NAMALWA (cell line): Measurements from ENCODE around the gene IL1RAPL1.
"Not testable (repeated sequence)": the region's sequence is repeated elsewhere in the genome, so short reads cannot be mapped to it uniquely, and the experiment has no call there.

Experiments used
- DNase-seq: peaks from one replicate; pipeline ENCODE4 v3.0.0-alpha.2; 2015; ENCODE audit warnings: low spot score

The IL1RAPL1 gene

GRCh38 chrX:28787206-28787605 lies 200.0 kb downstream of the IL1RAPL1 start:
- no peak for DNase-seq

GRCh38 chrX:28800671-28801070 lies 213.4 kb downstream of the IL1RAPL1 start:
- DNase-seq, result not testable (repeated sequence)

GRCh38 chrX:28802625-28803024 lies 215.4 kb downstream of the IL1RAPL1 start:
- no peak for DNase-seq

GRCh38 chrX:28835991-28836390 lies 248.7 kb downstream of the IL1RAPL1 start:
- DNase-seq, result no peak

- DNase-seq, result no peak
These were observed 256.6 kb downstream of the IL1RAPL1 start for GRCh38 chrX:28843817-28844216.

GRCh38 chrX:28847423-28847822 lies 260.2 kb downstream of the IL1RAPL1 start:
- no peak for DNase-seq

GRCh38 chrX:28848707-28849106 lies 261.5 kb downstream of the IL1RAPL1 start:
- no peak for DNase-seq

GRCh38 chrX:28850955-28851354 lies 263.7 kb downstream of the IL1RAPL1 start:
- no peak for DNase-seq

GRCh38 chrX:28851871-28852270 lies 264.6 kb downstream of the IL1RAPL1 start:
- DNase-seq, result no peak

GRCh38 chrX:28854637-28855036 lies 267.4 kb downstream of the IL1RAPL1 start:
- no peak for DNase-seq

- DNase-seq, result no peak
These were observed 289.2 kb downstream of the IL1RAPL1 start for GRCh38 chrX:28876408-28876807.

- no peak for DNase-seq
These were observed 289.7 kb downstream of the IL1RAPL1 start for GRCh38 chrX:28876901-28877300.

- DNase-seq, result no peak
These were observed 292.9 kb downstream of the IL1RAPL1 start for GRCh38 chrX:28880136-28880535.

GRCh38 chrX:28884823-28885222 lies 297.6 kb downstream of the IL1RAPL1 start:
- DNase-seq, result no peak

- no peak for DNase-seq
These were observed 301.2 kb downstream of the IL1RAPL1 start for GRCh38 chrX:28888416-28888815.

- DNase-seq, result no peak
These were observed 302.4 kb downstream of the IL1RAPL1 start for GRCh38 chrX:28889591-28890090.

- DNase-seq, result no peak
These were observed 314.4 kb downstream of the IL1RAPL1 start for GRCh38 chrX:28901637-28902036.

GRCh38 chrX:28910487-28910886 lies 323.2 kb downstream of the IL1RAPL1 start:
- DNase-seq, result no peak

GRCh38 chrX:28920153-28920943 lies 333.1 kb downstream of the IL1RAPL1 start:
- DNase-seq, result no peak

GRCh38 chrX:28922106-28922505 lies 334.9 kb downstream of the IL1RAPL1 start:
- no peak for DNase-seq

- no peak for DNase-seq
These were observed 359.6 kb downstream of the IL1RAPL1 start for GRCh38 chrX:28946846-28947245.

GRCh38 chrX:28960063-28960462 lies 372.8 kb downstream of the IL1RAPL1 start:
- no peak for DNase-seq

- DNase-seq, result no peak
These were observed 379.1 kb downstream of the IL1RAPL1 start for GRCh38 chrX:28966331-28966730.

GRCh38 chrX:28969126-28969525 lies 381.9 kb downstream of the IL1RAPL1 start:
- no peak for DNase-seq
